Stomach (tissue), 9 donors: ENCODE measurements around the gene HSPA12A. TPM values are rescaled to one million over a fixed set of nuclear protein-coding genes. Genes with fewer than 3 reads are reported as not detected.

Experiments
- DNase-seq, 2 donors: peaks; one replicate each; pipeline versions ENCODE4 v3.0.0 to v3.0.0-alpha.2; 2013 to 2019
- H3K27ac ChIP-seq, 5 donors: fragments of 200-600 bp in 4 of 5; sonication (generic) in 4 of 5; one replicate each; pipeline ENCODE4 v1.5.1; 2013 to 2019; ENCODE audit warnings: mild to moderate bottlenecking in 1 of 5, moderate library complexity in 1 of 5
- H3K27me3 ChIP-seq, 3 donors: fragments of 200-600 bp; sonication (generic); one replicate each; pipeline ENCODE4 v1.5.1; 2017 to 2019; ENCODE audit warnings: mixed run types in 1 of 3
- H3K36me3 ChIP-seq, 4 donors: fragments of 200-600 bp; sonication (generic); 1 replicate in 3 of 4; 2 replicates in 1 of 4; pipeline ENCODE4 v1.5.1; 2016 to 2019
- H3K4me1 ChIP-seq, 4 donors: fragments of 200-600 bp; sonication (generic); one replicate each; pipeline ENCODE4 v1.5.1; 2016 to 2019
- H3K4me3 ChIP-seq, 4 donors: fragments of 200-600 bp; sonication (generic) in 3 of 4; one replicate each; pipeline ENCODE4 v1.5.1; 2016 to 2019; ENCODE audit warnings: mild to moderate bottlenecking in 1 of 4
- H3K9me3 ChIP-seq, 4 donors: fragments of 200-600 bp; sonication (generic); one replicate each; pipeline ENCODE4 v1.5.1; 2016 to 2019
- EP300 ChIP-seq: sonication (generic); formaldehyde crosslinking; IDR thresholded peaks from one replicate; pipeline ENCODE4 v1.6.1; 2017; ENCODE audit warnings: antibody characterized with exemption
- POLR2A ChIP-seq, 4 donors: fragments of 450-650 bp; IDR thresholded peaks; one replicate each; pipeline ENCODE4 v1.6.1; 2016; ENCODE audit warnings: antibody characterized with exemption in 4 of 4, control low read depth in 2 of 4, mild to moderate bottlenecking in 1 of 4, moderate library complexity in 1 of 4
- POLR2AphosphoS5 ChIP-seq, 3 donors: sonication (generic); formaldehyde crosslinking; IDR thresholded peaks; one replicate each; pipeline ENCODE4 v1.6.1; 2016; ENCODE audit warnings: antibody characterized with exemption in 3 of 3
- whole genome bisulfite sequencing, 5 donors: extraction: QIAGEN DNeasy Blood & Tissue Kit in 3 of 5; methylation state at CpG; one replicate each; pipeline versions ENCODE4 v1.1.5 to v1.1.7; 2013 to 2018; 5-methylcytosine and 5-hydroxymethylcytosine counted together
- intact Hi-C: fragments of 100-400 bp; cut with DNase I; formaldehyde crosslinking; loops from one replicate; pipeline ENCODE4 v1.15.1; 2023; ENCODE audit warnings: low total_unique reads
- polyA plus RNA-seq, 3 donors: library from polyadenylated mRNA; stranded (reverse); fragments of 200-250 nt; gene quantifications; one replicate each; pipeline ENCODE4 v1.2.3, GENCODE V29; 2013
- total RNA-seq, 5 donors: library from RNA; depleted of rRNA; stranded (reverse); fragments of >200 nt; gene quantifications; one replicate each; pipeline versions ENCODE4 v1.1.0 to v1.2.3, GENCODE V29; 2014 to 2016
- TF ChIP-seq, protein P1 (sequence below), 7 experiments: fragments of 450-650 bp in 4 of 7; fragments of 200-600 bp in 3 of 7; sonication (generic) in 3 of 7; IDR thresholded peaks; one replicate each; pipeline ENCODE4 v1.5.1; 2016 to 2019; ENCODE audit warnings: antibody characterized with exemption in 7 of 7, control low read depth in 2 of 7, mild to moderate bottlenecking in 1 of 7
- donor health status: healthy with polysubstance abuse.
- donor health status: Bipolar disorder and iron deficiency.
- donor health status: healthy.

HSPA12A gene
- total and polyA plus RNA-seq, 8 donors: 2.0 to 25.5 (median 4.1) TPM

DNA sequence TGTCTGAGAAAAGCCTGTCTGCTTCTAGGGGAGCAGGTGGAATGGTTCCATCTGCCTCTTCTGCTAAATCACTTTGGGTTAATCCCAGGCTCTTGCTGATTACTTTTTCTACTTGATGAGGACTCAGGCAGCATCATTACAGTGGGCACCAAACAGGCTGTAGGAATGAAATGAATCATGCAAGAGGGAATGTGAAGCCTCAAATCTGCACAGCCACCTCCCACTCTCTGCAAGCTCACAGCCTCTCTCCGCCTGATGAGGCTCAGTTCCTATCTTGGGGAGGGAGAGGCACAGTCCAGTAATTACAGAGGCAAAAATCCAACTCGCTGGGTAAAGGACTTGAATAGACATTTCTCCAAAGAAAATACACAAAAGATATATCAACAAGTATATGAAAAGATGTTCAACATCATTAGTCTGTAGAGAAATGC lies 34.0 kb downstream of the HSPA12A start:
- no peaks in the 10 kb centered on the region for H3K27me3 ChIP-seq
- TF ChIP-seq, protein P1, sequence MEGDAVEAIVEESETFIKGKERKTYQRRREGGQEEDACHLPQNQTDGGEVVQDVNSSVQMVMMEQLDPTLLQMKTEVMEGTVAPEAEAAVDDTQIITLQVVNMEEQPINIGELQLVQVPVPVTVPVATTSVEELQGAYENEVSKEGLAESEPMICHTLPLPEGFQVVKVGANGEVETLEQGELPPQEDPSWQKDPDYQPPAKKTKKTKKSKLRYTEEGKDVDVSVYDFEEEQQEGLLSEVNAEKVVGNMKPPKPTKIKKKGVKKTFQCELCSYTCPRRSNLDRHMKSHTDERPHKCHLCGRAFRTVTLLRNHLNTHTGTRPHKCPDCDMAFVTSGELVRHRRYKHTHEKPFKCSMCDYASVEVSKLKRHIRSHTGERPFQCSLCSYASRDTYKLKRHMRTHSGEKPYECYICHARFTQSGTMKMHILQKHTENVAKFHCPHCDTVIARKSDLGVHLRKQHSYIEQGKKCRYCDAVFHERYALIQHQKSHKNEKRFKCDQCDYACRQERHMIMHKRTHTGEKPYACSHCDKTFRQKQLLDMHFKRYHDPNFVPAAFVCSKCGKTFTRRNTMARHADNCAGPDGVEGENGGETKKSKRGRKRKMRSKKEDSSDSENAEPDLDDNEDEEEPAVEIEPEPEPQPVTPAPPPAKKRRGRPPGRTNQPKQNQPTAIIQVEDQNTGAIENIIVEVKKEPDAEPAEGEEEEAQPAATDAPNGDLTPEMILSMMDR (IDR thresholded peaks at IDR 0.05): no peak
- TF ChIP-seq POLR2A (IDR thresholded peaks at IDR 0.05): no peak
- TF ChIP-seq POLR2AphosphoS5 (IDR thresholded peaks at IDR 0.05): no peak
- TF ChIP-seq EP300: no peak
- H3K27ac ChIP-seq: no peak overlapping the region
- intact Hi-C loops: no loop called here
- no peaks in the 10 kb centered on the region for H3K36me3 ChIP-seq
- H3K9me3 ChIP-seq: no peaks in the 10 kb centered on the region
- H3K4me3 ChIP-seq: no peak overlapping the region
- H3K4me1 ChIP-seq: peaks cover 0 to 7% (median 0%) of the 10 kb centered on the region in 4 donors
- WGBS, 5 donors: 44 to 74% (median 64%) methylated on average over 2 of the region's 2 CpGs
- DNase-seq: no peak

DNA sequence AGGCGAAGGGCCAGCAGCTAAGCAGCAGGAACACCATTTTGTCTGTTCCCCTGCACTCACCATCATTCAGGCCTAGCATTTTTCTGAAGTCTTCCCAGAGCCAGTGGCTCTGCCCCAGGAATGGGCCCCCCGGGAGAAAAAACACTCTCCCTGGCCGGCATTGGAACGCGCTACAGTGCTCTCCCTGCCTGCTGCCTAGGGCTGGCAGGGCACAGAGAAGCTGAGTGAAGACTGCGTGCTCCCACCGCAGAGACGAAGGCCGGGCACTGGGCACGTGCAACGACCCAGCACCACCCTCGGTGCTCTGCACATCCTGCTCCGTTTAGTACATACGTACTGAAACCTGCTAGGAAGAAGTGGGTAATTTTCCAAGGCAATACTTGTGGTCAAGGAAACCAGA lies 34.4 kb downstream of the HSPA12A start:
- Histone ChIP-seq H3K27me3 (no peaks in the 10 kb centered on the region), H3K36me3 (no peaks in the 10 kb centered on the region), H3K9me3 (no peaks in the 10 kb centered on the region), H3K4me1 (peaks cover 0 to 7% (median 0%) of the 10 kb centered on the region in 4 donors), H3K27ac (no peak overlapping the region), H3K4me3 (no peak overlapping the region)
- no peak for DNase-seq
- 65 to 85% (median 82%) methylated on average over 14 of the region's 14 CpGs for WGBS, 5 donors
- intact Hi-C loops: no loop called here
- TF ChIP-seq, protein P1 (IDR thresholded peaks at IDR 0.05): no peak
- no peak for TF ChIP-seq EP300
- no peak for TF ChIP-seq POLR2AphosphoS5 (IDR thresholded peaks at IDR 0.05)
- no peak for TF ChIP-seq POLR2A (IDR thresholded peaks at IDR 0.05)

GRCh38 chr10:116706281-116706680 lies 36.1 kb downstream of the HSPA12A start:
- TF ChIP-seq EP300 (no peak), POLR2A (IDR thresholded peaks at IDR 0.05) (no peak), POLR2AphosphoS5 (IDR thresholded peaks at IDR 0.05) (no peak)
- TF ChIP-seq, protein P1 (IDR thresholded peaks at IDR 0.05): no peak
- 76 to 82% (median 79%) methylated on average over 9 of the region's 9 CpGs for WGBS, 5 donors
- no peaks in the 10 kb centered on the region for H3K9me3 ChIP-seq
- no peak overlapping the region for H3K27ac ChIP-seq
- intact Hi-C loops: no loop called here
- peaks cover 0 to 7% (median 0%) of the 10 kb centered on the region in 4 donors for H3K4me1 ChIP-seq
- H3K4me3 ChIP-seq: no peak overlapping the region
- no peaks in the 10 kb centered on the region for H3K27me3 ChIP-seq
- no peak for DNase-seq
- H3K36me3 ChIP-seq: no peaks in the 10 kb centered on the region

DNA sequence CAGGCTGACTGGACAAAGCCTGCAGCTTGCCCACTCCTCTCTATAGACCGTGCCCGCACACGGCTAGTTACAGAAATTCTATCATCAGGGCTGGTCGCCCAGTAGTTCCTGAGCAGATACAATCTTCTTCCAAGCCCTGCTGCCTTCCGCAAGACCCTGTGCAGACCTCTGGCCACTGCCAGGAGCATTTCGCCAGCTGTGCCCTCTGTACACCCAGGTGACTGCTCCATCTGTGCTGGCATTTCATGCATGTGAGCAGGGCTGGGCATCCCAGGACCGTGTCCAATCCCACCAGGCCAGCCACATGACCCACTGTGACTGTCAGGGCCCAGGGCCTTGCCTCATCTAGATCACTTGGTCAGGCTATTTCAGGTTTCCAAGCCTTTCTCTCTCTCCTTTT lies 36.9 kb downstream of the HSPA12A start:
- DNase-seq: no peak
- H3K4me1 ChIP-seq: peaks cover 0 to 7% (median 0%) of the 10 kb centered on the region in 4 donors
- no peak overlapping the region for H3K27ac ChIP-seq
- no peak overlapping the region for H3K4me3 ChIP-seq
- intact Hi-C loops: no loop called here
- no peaks in the 10 kb centered on the region for H3K36me3 ChIP-seq
- WGBS, 5 donors: 73 to 90% (median 85%) methylated on average over 6 to 7 of the region's 7 CpGs
- TF ChIP-seq EP300 (no peak), POLR2A (IDR thresholded peaks at IDR 0.05) (no peak), POLR2AphosphoS5 (IDR thresholded peaks at IDR 0.05) (no peak)
- TF ChIP-seq, protein P1 (IDR thresholded peaks at IDR 0.05): no peak
- no peaks in the 10 kb centered on the region for H3K9me3 ChIP-seq
- no peaks in the 10 kb centered on the region for H3K27me3 ChIP-seq
